ENCODE results near the gene PRKCA. TPM values are rescaled to one million over a fixed set of nuclear protein-coding genes. Genes with fewer than 3 reads are reported as not detected.
"Not testable (repeated sequence)": the region's sequence is repeated elsewhere in the genome, so short reads cannot be mapped to it uniquely, and the experiment has no call there.

PRKCA gene
- total RNA-seq, 1 donor from 2014 or later, result 127 TPM

- no peak for DNase-seq (ENCODE audit: low spot score)
Measured at GRCh38 chr17:66351701-66352100, 49.3 kb downstream of the PRKCA start.

GRCh38 chr17:66353937-66354401 is 51.6 kb downstream of the PRKCA start:
- no peak for DNase-seq (ENCODE audit: low spot score)

- no peak for DNase-seq (ENCODE audit: low spot score)
Measured at GRCh38 chr17:66354472-66354871, 52.1 kb downstream of the PRKCA start.

- DNase-seq (ENCODE audit: low spot score), result no peak
Measured at GRCh38 chr17:66354981-66355380, 52.6 kb downstream of the PRKCA start.

GRCh38 chr17:66355510-66355909 is 53.1 kb downstream of the PRKCA start:
- no peak for DNase-seq (ENCODE audit: low spot score)

GRCh38 chr17:66357037-66357436 is 54.6 kb downstream of the PRKCA start:
- no peak for DNase-seq (ENCODE audit: low spot score)

GRCh38 chr17:66359351-66359750 is 56.9 kb downstream of the PRKCA start:
- DNase-seq (ENCODE audit: low spot score), result no peak

GRCh38 chr17:66360961-66361565 is 58.6 kb downstream of the PRKCA start:
- DNase-seq (ENCODE audit: low spot score), result not testable (repeated sequence)

- no peak for DNase-seq (ENCODE audit: low spot score)
Measured at GRCh38 chr17:66364508-66364907, 62.1 kb downstream of the PRKCA start.

GRCh38 chr17:66364990-66365490 is 62.6 kb downstream of the PRKCA start:
- no peak for DNase-seq (ENCODE audit: low spot score)

- DNase-seq (ENCODE audit: low spot score), result no peak
Measured at GRCh38 chr17:66365903-66366302, 63.5 kb downstream of the PRKCA start.

- no peak for DNase-seq (ENCODE audit: low spot score)
Measured at GRCh38 chr17:66367107-66367506, 64.7 kb downstream of the PRKCA start.

GRCh38 chr17:66369830-66370229 is 67.4 kb downstream of the PRKCA start:
- peak; percentile 26 for DNase-seq (ENCODE audit: low spot score)

GRCh38 chr17:66371561-66371960 is 69.1 kb downstream of the PRKCA start:
- no peak for DNase-seq (ENCODE audit: low spot score)

GRCh38 chr17:66372182-66372581 is 69.8 kb downstream of the PRKCA start:
- no peak for DNase-seq (ENCODE audit: low spot score)

GRCh38 chr17:66373079-66373478 is 70.7 kb downstream of the PRKCA start:
- no peak for DNase-seq (ENCODE audit: low spot score)

- peak; percentile 50 for DNase-seq (ENCODE audit: low spot score)
Measured at GRCh38 chr17:66373944-66374817, 71.8 kb downstream of the PRKCA start.

GRCh38 chr17:66375121-66375520 is 72.7 kb downstream of the PRKCA start:
- DNase-seq (ENCODE audit: low spot score), result no peak

- no peak for DNase-seq (ENCODE audit: low spot score)
Measured at GRCh38 chr17:66378296-66378695, 75.9 kb downstream of the PRKCA start.

GRCh38 chr17:66379544-66379943 is 77.1 kb downstream of the PRKCA start:
- no peak for DNase-seq (ENCODE audit: low spot score)

- DNase-seq (ENCODE audit: low spot score), result no peak
Measured at GRCh38 chr17:66379996-66380395, 77.6 kb downstream of the PRKCA start.

GRCh38 chr17:66381701-66382362 is 79.4 kb downstream of the PRKCA start:
- no peak for DNase-seq (ENCODE audit: low spot score)
